ENCODE results near the gene ENPP7. TPM values are rescaled to one million over a fixed set of nuclear protein-coding genes. Genes with fewer than 3 reads are reported as not detected.

The ENPP7 gene, protein sequence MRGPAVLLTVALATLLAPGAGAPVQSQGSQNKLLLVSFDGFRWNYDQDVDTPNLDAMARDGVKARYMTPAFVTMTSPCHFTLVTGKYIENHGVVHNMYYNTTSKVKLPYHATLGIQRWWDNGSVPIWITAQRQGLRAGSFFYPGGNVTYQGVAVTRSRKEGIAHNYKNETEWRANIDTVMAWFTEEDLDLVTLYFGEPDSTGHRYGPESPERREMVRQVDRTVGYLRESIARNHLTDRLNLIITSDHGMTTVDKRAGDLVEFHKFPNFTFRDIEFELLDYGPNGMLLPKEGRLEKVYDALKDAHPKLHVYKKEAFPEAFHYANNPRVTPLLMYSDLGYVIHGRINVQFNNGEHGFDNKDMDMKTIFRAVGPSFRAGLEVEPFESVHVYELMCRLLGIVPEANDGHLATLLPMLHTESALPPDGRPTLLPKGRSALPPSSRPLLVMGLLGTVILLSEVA
- under 1 TPM in 3 of 6 donors, not detected in 3; 0.09 to 0.13 (median 0.12) TPM for total RNA-seq
- polyA plus RNA-seq, result under 1 TPM; 0.05 to 0.15 TPM

DNA sequence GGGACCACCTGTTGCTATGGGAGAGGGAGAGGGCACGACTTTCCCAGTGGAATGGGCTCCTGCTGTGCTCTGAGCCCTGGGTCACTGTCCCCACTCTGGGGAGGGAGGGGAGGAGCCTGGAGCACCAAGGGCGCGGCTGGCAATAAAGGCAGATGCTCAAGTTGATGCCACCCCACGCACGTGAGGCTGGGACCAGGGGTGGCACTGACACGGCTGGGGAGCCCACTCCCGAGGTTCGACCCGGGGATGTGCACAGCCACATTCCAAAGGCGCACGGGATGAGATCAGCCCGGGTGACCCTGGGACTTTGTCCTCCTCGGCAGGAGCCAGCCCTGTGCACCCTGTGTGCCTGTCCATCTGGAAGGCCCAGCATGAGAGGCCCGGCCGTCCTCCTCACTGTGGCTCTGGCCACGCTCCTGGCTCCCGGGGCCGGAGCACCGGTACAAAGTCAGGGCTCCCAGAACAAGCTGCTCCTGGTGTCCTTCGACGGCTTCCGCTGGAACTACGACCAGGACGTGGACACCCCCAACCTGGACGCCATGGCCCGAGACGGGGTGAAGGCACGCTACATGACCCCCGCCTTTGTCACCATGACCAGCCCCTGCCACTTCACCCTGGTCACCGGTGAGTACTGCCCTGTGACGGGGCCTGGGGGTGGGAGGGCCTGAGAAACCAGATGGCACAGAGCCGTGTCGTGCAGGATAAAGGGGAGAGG is at the start of gene ENPP7:
TSS of gene ENPP7 (plus strand) at position 175 of the 715 bp plus-strand sequence. CDS start at position 372, 197 bp downstream.
- FAIRE-seq (no peak), ATAC-seq (no peak), DNase-seq (peak in 1 of 6 donors; percentile 62)
- no peak within 1 kb of the TSS for H3K4me3 ChIP-seq
- intact Hi-C loops (cut with DNase I), result no loop called here
- WGBS, 2 donors, result 84 to 94% methylated on average over 29 to 33 of the region's 33 CpGs
- no peaks in the 10 kb centered on the region for H3K36me3 ChIP-seq
- H3K27ac ChIP-seq, result no peak within 1 kb of the TSS
- no peaks in the 10 kb centered on the region for H3K27me3 ChIP-seq
- TF ChIP-seq, protein P1, sequence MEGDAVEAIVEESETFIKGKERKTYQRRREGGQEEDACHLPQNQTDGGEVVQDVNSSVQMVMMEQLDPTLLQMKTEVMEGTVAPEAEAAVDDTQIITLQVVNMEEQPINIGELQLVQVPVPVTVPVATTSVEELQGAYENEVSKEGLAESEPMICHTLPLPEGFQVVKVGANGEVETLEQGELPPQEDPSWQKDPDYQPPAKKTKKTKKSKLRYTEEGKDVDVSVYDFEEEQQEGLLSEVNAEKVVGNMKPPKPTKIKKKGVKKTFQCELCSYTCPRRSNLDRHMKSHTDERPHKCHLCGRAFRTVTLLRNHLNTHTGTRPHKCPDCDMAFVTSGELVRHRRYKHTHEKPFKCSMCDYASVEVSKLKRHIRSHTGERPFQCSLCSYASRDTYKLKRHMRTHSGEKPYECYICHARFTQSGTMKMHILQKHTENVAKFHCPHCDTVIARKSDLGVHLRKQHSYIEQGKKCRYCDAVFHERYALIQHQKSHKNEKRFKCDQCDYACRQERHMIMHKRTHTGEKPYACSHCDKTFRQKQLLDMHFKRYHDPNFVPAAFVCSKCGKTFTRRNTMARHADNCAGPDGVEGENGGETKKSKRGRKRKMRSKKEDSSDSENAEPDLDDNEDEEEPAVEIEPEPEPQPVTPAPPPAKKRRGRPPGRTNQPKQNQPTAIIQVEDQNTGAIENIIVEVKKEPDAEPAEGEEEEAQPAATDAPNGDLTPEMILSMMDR (IDR thresholded peaks at IDR 0.05), result no peak
- no peaks in the 10 kb centered on the region for H3K9me3 ChIP-seq
- H3K4me1 ChIP-seq, result no peaks in the 10 kb centered on the region

DNA sequence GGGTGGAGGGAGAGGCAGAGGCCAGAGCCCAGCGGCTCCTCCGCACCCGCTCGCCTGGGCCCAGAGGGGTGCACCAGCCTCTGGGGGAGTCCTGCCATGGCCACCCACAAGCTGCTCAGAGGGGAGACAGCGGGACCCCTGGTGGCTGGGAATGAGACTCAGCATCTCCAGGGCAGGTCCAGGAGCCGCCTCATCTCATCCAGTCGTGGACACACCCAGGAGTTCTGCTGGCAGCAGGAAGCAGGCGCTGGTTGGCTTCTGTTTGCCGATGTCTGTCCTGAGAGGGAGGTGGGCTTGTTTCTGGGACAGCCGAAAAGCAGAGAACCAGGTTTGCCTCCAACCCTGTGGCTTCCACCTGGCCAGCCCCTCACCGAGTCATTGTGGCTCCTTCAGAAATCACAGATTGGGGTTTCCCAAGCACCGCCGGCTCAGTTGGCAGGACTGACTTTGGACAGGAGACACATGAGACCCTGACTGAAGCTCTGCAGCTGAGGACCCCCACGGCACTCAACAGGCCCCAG is 49.6 kb upstream of the ENPP7 start:
- Histone ChIP-seq H3K9me3 (no peaks in the 10 kb centered on the region), H3K4me1 (no peaks in the 10 kb centered on the region), H3K27me3 (no peaks in the 10 kb centered on the region), H3K36me3 (no peaks in the 10 kb centered on the region), H3K4me3 (no peak overlapping the region), H3K27ac (no peak overlapping the region)
- ATAC-seq (no peak), DNase-seq (peak in 1 of 6 donors; percentile 36), FAIRE-seq (no peak)
- TF ChIP-seq, protein P1 (IDR thresholded peaks at IDR 0.05), result no peak
- WGBS, 2 donors, result 53 to 62% methylated on average over 10 to 14 of the region's 14 CpGs
- intact Hi-C loops (cut with DNase I), result no loop called here

DNA sequence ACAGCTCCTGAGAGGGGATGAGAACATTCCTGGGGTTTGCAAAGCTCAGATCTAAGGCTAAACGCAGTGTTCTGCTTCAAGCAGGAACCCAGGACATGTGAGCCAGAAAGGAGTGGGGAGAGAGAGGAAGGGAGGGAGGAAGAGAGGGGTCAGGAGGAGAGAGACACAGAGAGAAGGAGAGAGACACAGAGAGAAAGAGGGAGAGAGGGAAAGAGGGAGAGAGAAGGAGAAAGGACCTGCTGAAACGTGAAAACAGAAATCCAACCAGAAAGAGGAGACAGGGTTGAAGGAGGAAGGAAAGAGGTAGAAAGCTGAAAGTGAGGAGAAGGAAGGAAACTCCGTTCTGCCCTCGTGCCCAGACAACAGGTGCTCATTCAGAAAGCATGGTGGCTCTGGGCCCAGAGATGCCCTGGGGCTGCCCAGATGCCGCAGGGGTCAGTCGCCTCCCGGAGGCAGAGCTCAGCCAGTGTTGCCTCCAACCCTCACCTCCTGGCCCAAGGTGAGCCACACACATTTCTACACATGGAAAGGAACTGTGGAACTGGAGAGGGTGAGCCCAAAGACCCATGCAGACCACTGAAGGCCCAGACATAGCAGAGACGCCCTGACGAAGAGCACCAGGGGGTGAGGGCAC is 49.0 kb upstream of the ENPP7 start:
- H3K9me3 ChIP-seq, result no peaks in the 10 kb centered on the region
- intact Hi-C loops (cut with DNase I), result no loop called here
- FAIRE-seq (no peak), DNase-seq (peak in 1 of 6 donors; percentile 20), ATAC-seq (no peak)
- TF ChIP-seq, protein P1 (IDR thresholded peaks at IDR 0.05), result no peak
- no peak overlapping the region for H3K4me3 ChIP-seq
- no peaks in the 10 kb centered on the region for H3K27me3 ChIP-seq
- H3K36me3 ChIP-seq, result no peaks in the 10 kb centered on the region
- H3K4me1 ChIP-seq, result no peaks in the 10 kb centered on the region
- WGBS, 2 donors, result 56 to 58% methylated on average over 9 of the region's 9 CpGs
- H3K27ac ChIP-seq, result no peak overlapping the region

DNA sequence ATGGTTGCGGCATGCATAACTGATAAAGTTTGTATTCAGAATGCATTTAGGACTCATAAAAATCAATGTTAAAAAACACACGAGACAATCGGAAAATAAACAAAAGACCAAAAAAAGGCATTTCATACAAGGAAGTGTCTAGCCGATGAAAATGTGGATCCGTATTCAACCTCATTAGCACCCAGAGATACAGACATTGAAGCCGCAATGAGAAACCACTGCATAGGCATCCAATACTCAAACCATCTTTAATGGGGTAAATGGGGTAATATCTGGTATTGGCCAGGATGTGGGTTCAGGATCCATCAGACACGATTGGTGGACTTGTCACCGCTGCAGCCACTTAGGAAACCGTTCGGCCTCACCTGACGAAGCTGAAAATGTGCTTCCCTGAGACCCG is 47.4 kb upstream of the ENPP7 start:
- no peak for ATAC-seq
- intact Hi-C loops (cut with DNase I), result no loop called here
- Histone ChIP-seq H3K4me3 (no peak overlapping the region), H3K36me3 (no peaks in the 10 kb centered on the region), H3K27ac (no peak overlapping the region), H3K9me3 (no peaks in the 10 kb centered on the region), H3K4me1 (no peaks in the 10 kb centered on the region), H3K27me3 (no peaks in the 10 kb centered on the region)
- FAIRE-seq, result no peak
- no peak for DNase-seq
- 54 to 58% methylated on average over 12 of the region's 12 CpGs for WGBS, 2 donors
- TF ChIP-seq, protein P1 (IDR thresholded peaks at IDR 0.05), result no peak

Data from pancreas (tissue), 10 donors.